Measurements from ENCODE around the gene TTC31.
A peak's percentile ranks its signal among the peaks of the same experiment; 100 is the strongest.
"Not testable (repeated sequence)": the region's sequence is repeated elsewhere in the genome, so short reads cannot be mapped to it uniquely, and the experiment has no call there.

Gene TTC31

GRCh38 chr2:74457129-74457548, 25.7 kb upstream of the TTC31 start:
- Mint-ChIP-seq H3K4me3 (peak overlapping the region; percentile 95), H3K27ac (peak overlapping the region; percentile 97), H3K4me1 (peaks cover 53% of the 10 kb centered on the region), H3K27me3 (ENCODE audit: low read depth, poor library complexity) (peaks cover 2% of the 10 kb centered on the region), H3K9me3 (no peaks in the 10 kb centered on the region), H3K36me3 (ENCODE audit: low read depth) (peaks cover 5% of the 10 kb centered on the region)
- no peak for DNase-seq
- TF ChIP-seq, protein P1, sequence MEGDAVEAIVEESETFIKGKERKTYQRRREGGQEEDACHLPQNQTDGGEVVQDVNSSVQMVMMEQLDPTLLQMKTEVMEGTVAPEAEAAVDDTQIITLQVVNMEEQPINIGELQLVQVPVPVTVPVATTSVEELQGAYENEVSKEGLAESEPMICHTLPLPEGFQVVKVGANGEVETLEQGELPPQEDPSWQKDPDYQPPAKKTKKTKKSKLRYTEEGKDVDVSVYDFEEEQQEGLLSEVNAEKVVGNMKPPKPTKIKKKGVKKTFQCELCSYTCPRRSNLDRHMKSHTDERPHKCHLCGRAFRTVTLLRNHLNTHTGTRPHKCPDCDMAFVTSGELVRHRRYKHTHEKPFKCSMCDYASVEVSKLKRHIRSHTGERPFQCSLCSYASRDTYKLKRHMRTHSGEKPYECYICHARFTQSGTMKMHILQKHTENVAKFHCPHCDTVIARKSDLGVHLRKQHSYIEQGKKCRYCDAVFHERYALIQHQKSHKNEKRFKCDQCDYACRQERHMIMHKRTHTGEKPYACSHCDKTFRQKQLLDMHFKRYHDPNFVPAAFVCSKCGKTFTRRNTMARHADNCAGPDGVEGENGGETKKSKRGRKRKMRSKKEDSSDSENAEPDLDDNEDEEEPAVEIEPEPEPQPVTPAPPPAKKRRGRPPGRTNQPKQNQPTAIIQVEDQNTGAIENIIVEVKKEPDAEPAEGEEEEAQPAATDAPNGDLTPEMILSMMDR (IDR thresholded peaks at IDR 0.05) = no peak

GRCh38 chr2:74457549-74458131, 25.2 kb upstream of the TTC31 start:
- Mint-ChIP-seq H3K9me3 (no peaks in the 10 kb centered on the region), H3K4me1 (peaks cover 53% of the 10 kb centered on the region), H3K27ac (peak overlapping the region; percentile 98), H3K4me3 (peak overlapping the region; percentile 95), H3K36me3 (ENCODE audit: low read depth) (peaks cover 8% of the 10 kb centered on the region), H3K27me3 (ENCODE audit: low read depth, poor library complexity) (peaks cover 2% of the 10 kb centered on the region)
- DNase-seq = peak; percentile 79
- TF ChIP-seq, protein P1 (IDR thresholded peaks at IDR 0.05) = no peak

- Mint-ChIP-seq H3K4me1 (peaks cover 60% of the 10 kb centered on the region), H3K4me3 (peak within 1 kb of the TSS; percentile 95), H3K27ac (peak within 1 kb of the TSS; percentile 98), H3K36me3 (ENCODE audit: low read depth) (peaks cover 15% of the 10 kb centered on the region), H3K9me3 (no peaks in the 10 kb centered on the region), H3K27me3 (ENCODE audit: low read depth, poor library complexity) (no peaks in the 10 kb centered on the region)
- DNase-seq = peak; percentile 98
- TF ChIP-seq, protein P1 (IDR thresholded peaks at IDR 0.05) = no peak
Observed at GRCh38 chr2:74458132-74458937, 24.5 kb upstream of the TTC31 start, which contains the start of gene WBP1. WBP1 (plus strand) TSS chr2:74458438; CDS start chr2:74458603, 165 bp downstream.

GRCh38 chr2:74458938-74459363, 23.9 kb upstream of the TTC31 start:
- no peak for DNase-seq
- TF ChIP-seq, protein P1 (IDR thresholded peaks at IDR 0.05) = no peak
- H3K27me3 Mint-ChIP-seq (ENCODE audit: low read depth, poor library complexity) = no peaks in the 10 kb centered on the region
- peak overlapping the region; percentile 70 for H3K27ac Mint-ChIP-seq
- H3K9me3 Mint-ChIP-seq = no peaks in the 10 kb centered on the region
- H3K4me1 Mint-ChIP-seq = peaks cover 62% of the 10 kb centered on the region
- H3K36me3 Mint-ChIP-seq (ENCODE audit: low read depth) = peaks cover 16% of the 10 kb centered on the region
- peak overlapping the region; percentile 95 for H3K4me3 Mint-ChIP-seq

- peak overlapping the region; percentile 95 for H3K4me3 Mint-ChIP-seq
- H3K27me3 Mint-ChIP-seq (ENCODE audit: low read depth, poor library complexity); DNase-seq; H3K9me3 Mint-ChIP-seq: not testable (repeated sequence)
- peak overlapping the region; percentile 72 for H3K27ac Mint-ChIP-seq
- peaks cover 16% of the 10 kb centered on the region for H3K36me3 Mint-ChIP-seq (ENCODE audit: low read depth)
- H3K4me1 Mint-ChIP-seq = peaks cover 62% of the 10 kb centered on the region
Observed at GRCh38 chr2:74459503-74460118, 23.3 kb upstream of the TTC31 start.

DNA sequence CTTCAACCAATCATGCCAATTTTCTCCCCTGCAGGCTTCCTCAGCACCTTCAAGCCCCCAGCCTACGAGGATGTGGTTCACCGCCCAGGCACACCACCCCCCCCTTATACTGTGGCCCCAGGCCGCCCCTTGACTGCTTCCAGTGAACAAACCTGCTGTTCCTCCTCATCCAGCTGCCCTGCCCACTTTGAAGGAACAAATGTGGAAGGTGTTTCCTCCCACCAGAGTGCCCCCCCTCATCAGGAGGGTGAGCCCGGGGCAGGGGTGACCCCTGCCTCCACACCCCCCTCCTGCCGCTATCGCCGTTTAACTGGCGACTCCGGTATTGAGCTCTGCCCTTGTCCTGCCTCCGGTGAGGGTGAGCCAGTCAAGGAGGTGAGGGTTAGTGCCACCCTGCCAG, 22.7 kb upstream of the TTC31 start:
- not testable (repeated sequence) for H3K9me3 Mint-ChIP-seq; DNase-seq; H3K27me3 Mint-ChIP-seq (ENCODE audit: low read depth, poor library complexity)
- peaks cover 16% of the 10 kb centered on the region for H3K36me3 Mint-ChIP-seq (ENCODE audit: low read depth)
- H3K4me1 Mint-ChIP-seq = peaks cover 57% of the 10 kb centered on the region
- H3K4me3 Mint-ChIP-seq = peak overlapping the region; percentile 95
- peak overlapping the region; percentile 72 for H3K27ac Mint-ChIP-seq

Measured in nephron progenitor cell (in vitro differentiated cells).